Germinal center (tissue), 1 donor: ENCODE measurements around the gene ELL2.
A peak's percentile ranks its signal among the peaks of the same experiment; 100 is the strongest.
"Not testable (repeated sequence)": the region's sequence is repeated elsewhere in the genome, so short reads cannot be mapped to it uniquely, and the experiment has no call there.

Experiments used
- DNase-seq: peaks from one replicate; pipeline ENCODE4 v3.0.0; 2012; ENCODE audit warnings: mixed read lengths, low spot score

The ELL2 gene

DNA sequence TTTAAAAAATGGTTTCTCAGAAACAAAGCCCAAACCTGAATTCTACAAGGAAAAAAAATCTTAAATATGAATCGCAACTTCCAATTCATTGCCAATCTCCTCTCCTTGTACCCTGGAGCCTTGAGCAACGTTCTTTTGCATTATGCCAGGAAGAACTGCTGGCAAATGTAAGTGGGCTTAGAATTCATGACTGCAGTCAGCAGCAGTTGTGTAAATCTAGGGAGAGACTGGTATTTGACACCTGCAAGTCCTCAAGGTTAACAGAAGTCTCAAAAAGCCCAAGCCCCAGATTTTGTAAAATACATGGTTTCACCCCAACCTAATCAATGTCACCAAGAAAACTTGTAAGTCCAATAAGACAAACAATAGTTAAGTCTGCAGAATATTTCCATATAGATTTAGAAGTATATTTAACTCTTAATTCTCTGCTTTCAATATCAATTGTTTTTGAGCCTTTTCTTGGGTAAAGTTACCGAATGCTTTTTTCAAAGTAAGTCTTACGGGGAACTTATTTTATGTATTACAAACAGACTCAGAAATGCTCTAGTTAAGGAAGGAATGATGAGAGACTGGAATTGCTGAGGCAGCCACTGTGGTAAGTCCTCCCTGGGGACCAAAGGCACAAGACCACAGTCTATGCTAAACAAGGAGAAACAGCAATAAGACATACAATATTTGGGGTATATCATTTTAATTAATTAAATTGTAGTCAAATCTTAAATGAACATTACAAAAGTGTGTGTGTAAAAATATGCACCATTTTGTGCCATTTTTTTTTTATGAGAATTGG lies 31.3 kb downstream of the ELL2 start:
- DNase-seq: no peak

DNA sequence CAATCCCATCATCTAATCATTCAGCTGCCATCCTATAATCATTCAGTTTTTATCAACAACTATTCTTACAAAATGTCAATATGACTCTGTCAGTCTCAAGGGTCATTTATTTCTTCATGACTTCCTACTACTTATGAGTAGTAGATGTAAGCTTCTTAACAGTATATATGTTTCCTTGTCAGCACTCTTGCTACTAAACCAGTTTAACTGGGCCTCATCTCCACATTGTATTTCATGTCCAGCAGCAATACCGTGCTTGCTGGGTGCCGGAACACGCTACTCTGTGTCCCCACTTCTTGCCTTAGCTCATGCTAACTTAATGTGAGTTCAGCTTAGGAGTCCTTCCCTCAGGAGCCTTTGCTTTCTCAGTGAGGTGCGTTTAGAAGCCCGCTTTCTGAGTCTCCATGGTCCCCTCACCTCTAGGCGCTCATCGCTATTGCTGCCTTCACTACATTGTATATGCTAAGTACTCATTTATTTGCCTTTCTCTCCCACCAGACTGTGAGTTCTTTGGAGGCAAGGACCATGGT lies 32.9 kb downstream of the ELL2 start:
- DNase-seq: no peak

DNA sequence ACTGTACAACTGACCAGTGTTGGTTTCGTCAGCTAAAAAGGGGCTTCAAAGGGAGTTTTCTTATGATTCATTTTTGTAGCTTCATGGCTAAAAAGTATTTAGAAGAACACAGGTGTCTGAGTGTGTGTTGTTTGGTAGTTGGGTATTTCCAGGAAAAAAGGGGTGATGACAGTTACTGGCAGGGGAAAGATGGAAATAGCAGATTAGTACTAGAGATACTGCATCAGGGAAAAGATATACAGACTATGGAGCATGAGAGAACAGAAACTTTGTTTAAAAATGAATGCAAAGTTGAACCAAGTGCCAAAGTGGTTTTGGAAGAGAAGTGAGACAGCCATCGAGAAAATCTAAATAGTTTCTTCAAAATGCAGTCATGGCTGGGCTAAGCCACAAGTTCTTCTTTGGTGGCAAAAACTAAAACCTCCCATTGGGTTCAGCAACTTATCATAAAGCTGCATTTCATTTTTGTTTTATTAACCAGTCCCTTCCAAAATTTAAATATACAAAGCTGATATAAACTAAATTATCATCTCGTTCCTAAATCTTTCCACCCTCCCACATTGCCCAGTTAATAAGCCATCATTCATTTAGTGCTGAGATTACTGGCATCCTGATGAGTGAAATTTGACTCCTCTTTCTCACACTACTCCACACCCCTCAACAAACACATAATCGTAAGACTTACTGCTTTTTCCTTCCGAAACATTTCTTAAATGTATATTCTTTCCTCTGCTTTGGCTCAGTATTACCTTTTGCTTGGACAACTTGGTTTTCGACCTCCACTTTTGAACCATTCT lies 33.5 kb downstream of the ELL2 start:
- no peak for DNase-seq

DNA sequence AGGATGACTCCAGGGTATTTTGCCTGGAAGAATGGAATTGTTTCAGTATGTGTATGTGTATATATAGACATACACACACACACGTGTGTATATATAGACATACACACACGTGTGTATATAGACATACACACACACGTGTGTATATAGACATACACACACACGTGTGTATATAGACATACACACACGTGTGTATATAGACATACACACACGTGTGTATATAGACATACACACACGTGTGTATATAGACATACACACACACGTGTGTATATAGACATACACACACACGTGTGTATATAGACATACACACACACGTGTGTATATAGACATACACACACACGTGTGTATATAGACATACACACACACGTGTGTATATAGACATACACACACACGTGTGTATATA lies 34.4 kb downstream of the ELL2 start:
- DNase-seq: not testable (repeated sequence)

DNA sequence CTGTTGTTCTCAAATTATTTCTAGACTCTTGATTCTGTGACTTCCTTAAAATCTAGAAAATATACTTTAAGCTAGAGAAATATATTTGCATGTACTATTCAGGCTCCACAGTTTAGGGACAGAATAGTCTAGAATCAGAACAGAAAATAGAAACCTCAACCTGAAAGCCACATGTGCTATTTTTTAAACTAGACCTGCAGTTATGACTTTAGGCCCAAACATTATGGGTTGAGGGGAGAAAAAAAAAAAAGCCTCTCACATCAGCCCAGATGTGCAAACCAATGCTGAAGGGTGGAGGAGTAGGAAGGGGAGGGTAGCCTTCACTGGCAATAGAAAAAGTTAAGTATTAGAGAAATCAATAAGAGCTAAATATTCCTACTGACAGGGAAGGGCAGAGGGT lies 35.7 kb downstream of the ELL2 start:
- DNase-seq: no peak

DNA sequence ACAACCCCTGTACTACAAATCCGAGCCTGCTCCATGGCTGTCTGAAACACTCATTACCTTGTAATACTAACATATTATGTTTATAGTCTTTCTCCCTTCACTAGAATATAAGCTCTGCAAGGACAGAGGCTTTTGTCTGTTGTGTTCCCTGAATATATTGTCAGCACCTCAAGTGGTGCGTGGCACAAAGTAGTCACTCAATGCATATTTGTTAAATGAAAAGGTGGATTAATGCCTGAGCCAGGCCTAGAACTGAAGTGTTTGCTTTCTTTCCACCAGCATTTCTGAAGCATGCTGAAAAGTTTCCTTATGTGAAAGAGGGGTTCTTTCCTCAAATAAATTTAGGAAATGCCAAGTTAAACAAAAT lies 36.3 kb downstream of the ELL2 start:
- DNase-seq: no peak

DNA sequence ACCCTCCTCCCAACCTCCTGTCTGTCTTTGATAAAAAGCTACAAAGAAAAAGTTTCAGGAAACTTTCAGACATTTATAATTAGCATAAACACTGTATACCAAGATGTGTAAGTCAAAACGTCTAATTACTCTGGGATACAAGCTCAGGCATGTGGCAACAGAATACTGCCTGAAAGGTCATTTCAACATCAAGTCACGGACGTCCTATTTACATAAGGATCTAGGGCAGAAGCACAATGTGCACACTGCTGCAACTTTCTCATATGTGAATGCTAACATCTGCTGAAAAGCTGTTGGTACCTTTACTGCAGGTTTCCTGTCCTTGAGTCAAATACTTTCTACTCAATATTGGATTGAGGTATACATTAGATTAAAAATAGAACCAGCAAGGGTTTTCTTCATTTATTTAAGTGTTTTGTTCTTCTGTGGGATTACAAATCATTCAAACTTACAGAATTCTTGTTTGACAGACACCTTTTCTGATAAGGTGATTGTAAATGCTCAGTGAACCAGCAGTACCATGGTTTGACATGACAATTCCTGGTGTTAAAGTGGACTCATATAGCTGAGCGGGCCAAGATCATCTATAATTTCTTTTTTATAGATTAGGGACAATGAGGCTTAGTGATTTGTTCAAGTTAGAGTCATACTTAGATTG lies 36.8 kb downstream of the ELL2 start:
- DNase-seq: no peak

DNA sequence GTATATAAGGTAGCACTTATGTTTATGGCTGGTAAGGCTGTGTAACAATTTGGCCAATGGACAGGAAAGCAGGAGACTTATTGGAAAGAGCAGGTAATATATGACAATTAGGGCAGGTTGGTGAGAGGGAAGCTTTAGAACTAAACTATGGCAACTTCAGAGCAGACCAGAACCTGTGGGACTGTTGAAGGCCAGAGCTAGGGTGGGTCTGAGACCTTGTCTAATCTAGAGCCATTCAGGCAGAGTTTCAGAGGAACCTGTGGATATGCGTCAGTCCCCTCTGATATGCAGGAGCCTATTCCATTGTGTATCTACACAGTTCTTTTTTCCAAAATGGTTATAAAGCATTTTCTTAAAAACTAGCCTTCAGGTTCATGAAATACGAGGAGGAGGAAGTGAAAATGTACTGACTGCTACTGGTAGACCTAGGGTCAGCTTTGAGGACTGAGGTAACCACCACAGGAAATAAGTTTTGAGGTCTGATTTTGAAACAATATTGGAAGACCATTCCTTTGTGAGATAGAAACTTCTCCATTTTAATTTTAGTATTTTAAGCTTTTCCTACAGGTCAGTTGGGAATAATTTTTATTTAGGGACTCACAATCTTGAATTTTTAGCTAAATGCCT lies 37.6 kb downstream of the ELL2 start:
- peak; percentile 5 for DNase-seq

DNA sequence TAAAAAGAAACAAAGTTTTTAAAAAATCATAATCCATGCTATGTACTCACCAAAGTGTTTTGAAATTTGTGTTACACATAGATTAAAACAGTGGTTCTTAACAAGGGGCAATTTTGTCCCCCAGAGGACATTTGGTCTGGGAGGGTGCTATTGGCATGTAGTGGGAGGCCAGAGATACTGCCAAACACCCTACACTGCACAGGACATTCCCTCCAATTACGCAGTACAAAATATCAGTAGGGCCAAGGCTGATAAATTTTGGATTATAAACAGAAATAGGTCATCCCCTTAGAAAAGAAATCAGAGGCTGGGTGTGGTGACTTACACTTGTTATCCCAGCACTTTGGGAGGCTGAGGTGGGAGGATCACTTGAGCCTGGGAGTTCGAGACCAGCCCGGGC lies 38.9 kb downstream of the ELL2 start:
- no peak for DNase-seq

DNA sequence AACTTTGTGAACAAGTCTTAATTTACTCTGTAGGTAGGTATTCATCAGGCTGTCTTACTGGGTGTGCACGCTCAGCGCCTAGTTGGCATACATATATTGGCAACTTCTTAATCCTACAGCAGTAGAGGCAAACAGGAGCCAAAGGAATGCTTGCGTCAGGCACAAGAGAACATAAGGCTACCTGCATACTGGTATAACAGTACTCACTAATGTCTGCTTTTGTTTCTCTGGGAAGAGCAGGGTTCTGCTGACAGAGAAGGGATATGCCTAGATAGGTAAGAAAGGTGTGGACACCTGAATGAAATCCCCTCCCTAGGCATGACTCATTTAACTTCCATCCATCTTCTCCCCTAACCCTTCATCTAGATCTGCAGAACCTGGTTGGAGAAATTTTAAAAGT lies 40.1 kb downstream of the ELL2 start:
- no peak for DNase-seq

DNA sequence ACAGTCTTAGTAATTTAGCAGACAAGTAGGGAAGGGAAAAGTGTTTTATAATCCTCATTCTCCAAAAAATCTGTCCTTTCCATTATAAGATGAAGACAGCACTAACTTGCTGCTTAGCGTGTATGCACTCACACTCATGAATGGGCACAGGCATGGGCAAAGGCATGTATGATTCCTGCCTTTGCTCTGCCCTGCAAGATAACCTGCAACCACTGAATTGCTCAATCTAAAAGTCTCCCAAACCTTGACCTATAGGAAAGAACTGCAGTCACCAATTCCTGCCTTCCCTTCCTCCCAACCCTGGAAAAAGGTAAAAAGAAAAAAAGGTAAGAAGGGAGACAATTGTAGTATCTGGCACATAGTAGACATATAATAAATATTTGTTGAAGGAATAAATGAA lies 40.8 kb downstream of the ELL2 start:
- no peak for DNase-seq

DNA sequence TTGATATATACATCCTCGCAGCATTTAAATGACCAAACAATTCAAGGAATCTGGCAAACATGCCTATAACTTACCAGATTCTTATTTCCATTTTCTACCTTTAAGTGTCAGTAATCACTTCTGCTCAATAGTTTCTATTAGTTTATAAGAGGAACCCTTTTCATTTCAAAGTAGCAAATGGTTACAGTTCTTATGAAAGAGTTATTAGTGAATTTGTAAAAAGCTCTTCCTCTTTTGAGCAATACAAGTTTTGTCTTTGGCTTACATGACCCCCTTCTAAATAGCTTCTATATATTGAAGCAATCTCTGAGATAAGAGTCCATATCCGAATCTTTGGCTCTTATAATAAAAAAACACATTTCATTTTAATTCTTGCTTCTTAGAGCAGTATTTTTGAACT lies 42.0 kb downstream of the ELL2 start:
- no peak for DNase-seq

DNA sequence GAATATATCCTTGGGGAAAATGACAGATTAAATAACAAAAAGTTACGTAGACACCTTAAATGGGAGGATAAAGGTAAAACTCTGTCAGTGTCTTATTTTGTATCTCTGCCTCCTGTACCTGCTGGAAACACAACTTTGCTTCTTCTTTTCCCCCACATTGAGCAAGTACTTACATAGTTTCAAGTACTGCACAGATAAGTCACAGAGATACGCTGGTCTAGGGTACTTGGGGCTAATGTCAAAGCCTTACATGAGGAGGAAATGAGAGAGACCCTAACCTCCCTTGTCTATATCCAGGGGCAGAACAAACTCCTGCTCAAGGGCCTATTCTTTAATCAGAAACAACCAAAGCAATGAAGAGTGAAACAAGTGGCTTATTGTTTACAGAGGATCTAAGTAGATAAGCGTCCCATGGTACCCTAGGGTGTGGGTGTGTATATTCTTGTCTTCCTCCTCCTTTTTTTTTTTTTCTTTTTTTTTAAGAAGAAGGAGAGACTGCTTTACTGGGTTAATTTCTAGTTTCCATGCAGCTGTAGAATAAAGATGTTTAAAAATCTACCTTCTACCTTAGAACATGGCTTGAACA lies 43.1 kb downstream of the ELL2 start:
- no peak for DNase-seq

DNA sequence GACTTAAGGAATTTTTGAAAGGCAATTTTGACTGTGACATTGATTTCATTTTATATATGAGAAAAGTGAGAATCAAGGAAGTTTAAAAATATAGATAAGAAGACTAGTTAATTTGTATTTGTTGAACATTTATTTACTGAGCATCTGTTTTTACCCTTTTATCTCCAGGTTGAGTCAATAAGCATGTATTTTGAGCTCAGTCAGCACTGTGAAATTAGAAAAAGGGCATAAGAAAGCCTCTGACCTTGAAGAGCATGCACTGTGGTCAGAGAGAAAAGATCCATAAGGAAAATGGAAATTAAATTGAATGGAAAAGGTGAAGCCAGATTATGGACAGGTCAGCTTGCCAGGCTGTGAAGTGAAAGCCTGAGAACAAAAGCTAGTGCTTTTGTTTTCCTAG lies 44.4 kb downstream of the ELL2 start:
- no peak for DNase-seq

DNA sequence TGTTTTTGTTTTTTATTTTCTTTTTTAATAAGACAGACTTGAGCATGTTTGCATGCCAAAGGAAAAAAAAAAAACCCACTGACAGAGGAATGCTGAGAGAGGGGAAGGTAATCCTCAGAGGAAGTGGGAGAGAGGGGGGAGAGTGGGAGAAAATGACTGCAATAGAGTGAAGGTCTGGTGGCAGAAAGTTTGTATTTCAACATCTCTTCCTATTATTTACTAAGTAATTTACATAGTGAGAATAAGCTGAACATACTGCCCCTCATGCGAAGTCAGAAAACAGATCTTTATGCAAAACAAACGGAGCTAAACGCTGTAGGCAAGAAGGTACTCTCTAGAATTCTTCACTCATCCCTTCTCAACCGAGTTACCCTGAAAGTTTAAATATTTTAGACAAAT lies 45.0 kb downstream of the ELL2 start:
- no peak for DNase-seq

DNA sequence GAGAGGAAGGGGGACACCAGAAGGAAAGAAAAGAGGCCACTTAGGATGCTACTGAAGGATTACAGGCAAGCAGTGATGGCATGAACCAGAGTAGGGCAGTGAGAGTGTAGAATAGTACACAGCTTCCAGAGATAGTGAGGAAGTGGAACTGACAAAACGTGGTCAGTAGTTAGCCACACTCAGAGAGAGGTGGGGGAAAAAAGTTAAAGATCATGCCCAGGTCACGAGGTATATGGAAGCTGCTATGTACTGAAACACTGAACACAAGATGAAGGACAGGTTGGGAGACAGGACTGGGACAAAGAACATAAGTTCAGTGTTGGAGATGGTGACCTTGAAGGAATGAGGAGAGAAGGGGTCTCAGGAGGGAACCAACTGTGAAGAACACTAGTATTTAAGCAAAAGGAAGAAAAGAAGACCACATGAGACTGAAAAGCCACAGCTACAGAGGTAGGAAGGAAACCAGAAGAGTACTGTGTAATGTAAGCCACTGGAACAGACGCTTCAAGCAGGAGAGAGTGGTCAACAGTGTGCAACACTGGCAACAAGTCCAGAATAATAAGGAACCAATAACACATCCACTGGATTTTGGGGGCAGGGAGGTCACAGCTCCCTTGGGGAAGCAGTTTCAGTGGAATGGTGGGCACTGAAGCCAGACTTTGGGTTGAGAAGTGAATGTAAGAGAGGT lies 45.5 kb downstream of the ELL2 start:
- DNase-seq: no peak

DNA sequence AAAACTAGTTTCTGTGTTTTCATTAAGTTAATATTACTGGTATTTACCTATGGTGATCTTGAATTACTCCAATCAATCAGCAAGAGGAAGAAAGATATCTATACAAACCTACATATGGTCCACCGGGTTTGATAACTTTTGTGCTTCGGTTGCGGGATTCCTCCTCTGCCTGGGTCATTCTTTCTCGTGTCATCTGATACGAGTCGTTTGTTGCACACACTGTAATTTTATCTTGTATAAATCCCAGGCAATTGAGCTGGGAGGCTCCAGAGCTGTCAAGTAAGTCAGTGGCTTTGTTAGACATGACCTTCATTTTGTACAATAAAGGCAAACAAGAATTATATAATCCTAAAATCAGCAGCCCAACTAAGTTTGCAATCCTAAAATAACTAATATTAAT lies 48.0 kb downstream of the ELL2 start:
- DNase-seq: no peak

DNA sequence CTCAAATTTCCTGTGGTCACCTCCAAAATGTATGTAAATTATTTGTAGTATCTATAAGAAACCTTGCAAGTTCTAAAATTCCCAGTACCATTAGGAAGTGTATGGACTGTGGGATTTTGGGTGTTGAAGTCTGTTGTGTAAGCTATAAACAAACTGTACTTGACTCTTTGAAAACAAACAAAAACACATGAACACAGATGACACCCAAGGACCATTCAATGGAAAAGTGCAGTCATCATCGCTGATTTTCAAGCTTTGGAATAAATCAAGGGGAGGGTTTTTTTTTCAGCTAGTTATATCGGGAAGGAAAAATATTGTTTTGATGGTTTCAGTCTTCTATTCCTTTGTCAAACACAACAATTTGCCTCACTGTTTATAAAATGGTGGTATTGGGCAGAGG lies 49.6 kb downstream of the ELL2 start:
- no peak for DNase-seq

DNA sequence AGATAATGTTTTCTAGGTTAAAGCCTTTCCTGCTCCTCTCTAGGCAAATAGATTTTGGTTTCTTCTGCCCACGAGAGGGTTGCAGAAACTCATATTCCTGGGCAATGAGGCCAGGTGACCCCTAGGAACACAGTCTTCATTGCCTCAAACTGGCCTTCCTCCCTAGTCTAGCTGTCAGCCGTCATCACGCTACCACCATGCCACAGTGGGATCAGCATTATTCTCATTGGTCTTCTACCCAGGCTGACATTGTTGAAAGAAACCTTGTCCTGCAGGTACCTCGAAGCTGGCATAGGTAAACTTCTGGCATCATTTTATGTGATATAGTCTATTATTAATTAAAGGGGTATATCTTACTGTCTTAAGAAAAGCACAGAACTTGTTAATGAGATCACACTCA lies 51.1 kb downstream of the ELL2 start:
- DNase-seq: no peak

DNA sequence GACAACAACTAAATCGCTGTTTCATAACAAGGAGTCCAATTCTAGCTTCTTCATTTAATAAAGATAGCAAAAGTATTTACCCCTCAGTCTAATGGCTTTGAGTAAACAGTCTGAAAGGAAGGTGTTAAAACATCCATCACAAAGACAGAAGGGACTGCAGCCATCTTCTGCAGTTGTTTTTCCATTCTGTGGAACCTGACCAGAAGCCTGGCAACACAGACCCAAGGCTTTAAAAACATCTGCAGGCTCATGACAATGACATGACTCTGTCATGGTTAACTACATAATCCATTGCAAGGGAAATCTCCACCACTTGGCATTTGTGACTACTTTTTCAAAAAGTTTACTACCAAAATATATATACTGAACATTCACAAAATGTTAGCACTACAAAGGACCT lies 51.9 kb downstream of the ELL2 start:
- no peak for DNase-seq

DNA sequence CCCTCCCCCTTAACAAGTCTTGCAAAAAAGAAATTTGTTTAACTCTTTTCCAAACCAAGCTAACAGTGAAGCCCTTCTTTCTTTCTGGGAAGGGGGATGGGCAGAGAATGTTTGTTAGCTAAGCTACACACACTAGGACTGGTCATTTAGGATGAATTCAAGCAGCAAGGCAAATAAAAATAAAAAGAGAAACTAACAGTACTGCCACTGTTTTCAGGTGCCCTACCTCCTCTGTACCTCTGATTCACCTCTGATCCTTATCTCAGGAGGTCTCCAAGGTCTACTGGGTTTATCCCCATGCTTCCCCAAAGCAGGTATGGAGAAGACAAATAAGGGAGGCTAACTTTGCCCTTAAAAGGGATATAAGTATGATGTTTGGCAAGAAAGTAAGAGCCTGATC lies 52.9 kb downstream of the ELL2 start:
- no peak for DNase-seq
